Esophagus muscularis mucosa (tissue), 4 donors: ENCODE results near the gene IKZF4. TPM values are rescaled to one million over a fixed set of nuclear protein-coding genes. Genes with fewer than 3 reads are reported as not detected.

Source experiments
- DNase-seq: peaks from one replicate; pipeline ENCODE4 v3.0.0-alpha.2; 2017; ENCODE audit errors: extremely low spot score
- H3K27ac ChIP-seq, 4 donors: fragments of 200-600 bp; sonication (generic); replicated peaks in 1 of 4; 1 replicate in 3 of 4; 2 replicates in 1 of 4; pipeline ENCODE4 v1.5.1; 2016 to 2019; ENCODE audit warnings: mild to moderate bottlenecking in 1 of 4
- H3K27me3 ChIP-seq, 4 donors: fragments of 200-600 bp; sonication (generic); one replicate each; pipeline versions ENCODE4 v1.5.1 to v1.6.0; 2016 to 2019
- H3K36me3 ChIP-seq, 4 donors: fragments of 200-600 bp; sonication (generic); one replicate each; pipeline ENCODE4 v1.5.1; 2016 to 2019
- H3K4me1 ChIP-seq, 4 donors: fragments of 200-600 bp; sonication (generic); one replicate each; pipeline ENCODE4 v1.5.1; 2016 to 2019
- H3K4me3 ChIP-seq, 4 donors: fragments of 200-600 bp; sonication (generic); 1 replicate in 2 of 4; 2 replicates in 2 of 4; pipeline ENCODE4 v1.5.1; 2016 to 2019; ENCODE audit warnings: mild to moderate bottlenecking in 4 of 4, moderate library complexity in 1 of 4
- H3K9me3 ChIP-seq, 4 donors: fragments of 200-600 bp; sonication (generic); 1 replicate in 3 of 4; 2 replicates in 1 of 4; pipeline ENCODE4 v1.5.1; 2016 to 2019
- EP300 ChIP-seq: sonication (generic); formaldehyde crosslinking; IDR thresholded peaks from one replicate; pipeline ENCODE4 v1.6.1; 2017; ENCODE audit warnings: antibody characterized with exemption
- POLR2A ChIP-seq: fragments of 450-650 bp; IDR thresholded peaks from one replicate; pipeline ENCODE4 v1.6.1; 2017; ENCODE audit warnings: antibody characterized with exemption, moderate library complexity, mild to moderate bottlenecking, low read depth
- POLR2AphosphoS5 ChIP-seq, 2 donors: sonication (generic); formaldehyde crosslinking; IDR thresholded peaks; one replicate each; pipeline ENCODE4 v1.6.1; 2017; ENCODE audit warnings: antibody characterized with exemption in 2 of 2
- WGBS: methylation state at CpG from one replicate; pipeline ENCODE4 v1.1.5; 2018; 5-methylcytosine and 5-hydroxymethylcytosine counted together
- intact Hi-C: fragments of 100-400 bp; cut with DNase I; formaldehyde crosslinking; loops from one replicate; pipeline ENCODE4 v1.15.1; 2023
- total RNA-seq, 4 donors: library from RNA; depleted of rRNA; stranded (reverse); fragments of >200 nt; gene quantifications; one replicate each; pipeline versions ENCODE4 v1.1.0 to v1.2.1, GENCODE V29; 2016
- TF ChIP-seq, protein P1 (sequence below), 3 experiments: fragments of 200-600 bp in 2 of 3; fragments of 450-650 bp in 1 of 3; sonication (generic) in 2 of 3; IDR thresholded peaks; one replicate each; pipeline ENCODE4 v1.5.1; 2017 to 2019; ENCODE audit warnings: antibody characterized with exemption in 3 of 3, mild to moderate bottlenecking in 2 of 3, moderate library complexity in 1 of 3

IKZF4 gene
- total RNA-seq, 4 donors from 2014 or later, result 6.2 to 20.4 (median 9.7) TPM

DNA sequence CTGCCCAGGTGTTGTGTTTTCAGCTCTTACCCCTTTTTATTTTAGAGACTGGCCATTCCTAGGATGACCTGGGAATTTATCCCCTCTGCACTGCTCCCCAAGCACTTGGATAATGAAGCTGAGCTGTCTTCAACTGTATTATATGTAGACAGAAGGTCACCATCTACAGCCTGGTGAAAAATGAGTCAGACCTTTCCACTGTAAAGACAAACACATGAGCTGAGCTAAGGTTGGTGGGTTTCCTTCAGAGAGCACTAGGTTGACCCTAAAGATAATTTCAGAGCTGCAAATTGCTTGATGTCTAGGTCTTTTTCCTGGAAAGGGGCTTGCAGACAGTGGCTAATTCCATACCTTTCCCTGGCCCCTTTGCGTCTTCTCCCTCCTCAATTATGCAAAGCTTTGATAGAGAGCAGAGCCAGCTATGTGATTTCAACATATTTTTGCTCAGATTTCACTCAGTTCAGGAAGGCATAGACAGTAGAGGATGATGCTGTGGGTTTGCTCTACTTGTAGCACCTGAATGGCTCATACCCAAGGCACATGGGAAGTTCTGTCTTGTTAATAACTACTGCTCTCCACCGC lies 9.2 kb upstream of the IKZF4 start:
- H3K4me1 ChIP-seq, result peaks cover 3 to 18% (median 14%) of the 10 kb centered on the region in 4 donors
- H3K36me3 ChIP-seq, result peaks cover 0 to 18% (median 3%) of the 10 kb centered on the region in 4 donors
- WGBS, result 94% methylated on average over 2 of the region's 2 CpGs

DNA sequence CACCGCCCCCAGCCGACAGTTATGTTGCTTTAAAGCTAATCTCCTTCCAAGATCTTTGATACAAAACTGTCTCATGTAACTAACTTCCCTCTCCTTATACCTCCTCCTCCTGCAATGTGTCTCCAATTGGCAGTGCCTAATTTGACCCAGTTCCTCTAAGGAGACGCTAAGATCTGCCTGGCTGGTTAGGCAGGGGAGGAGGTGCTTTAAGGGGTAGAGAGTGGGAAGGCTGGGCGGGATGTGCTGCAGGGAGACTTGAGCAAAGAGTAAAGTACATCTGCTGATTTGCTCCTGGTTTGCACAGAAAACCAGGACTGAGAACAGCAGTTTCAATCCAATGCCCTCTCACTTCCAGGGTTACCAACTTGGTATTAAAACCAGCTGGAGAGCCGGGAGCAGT lies 7.4 kb upstream of the IKZF4 start:
- Histone ChIP-seq H3K27me3 (no peaks in the 10 kb centered on the region), H3K27ac (no peak overlapping the region), H3K9me3 (no peaks in the 10 kb centered on the region), H3K4me3 (no peak overlapping the region), H3K36me3 (peaks cover 0 to 32% (median 5%) of the 10 kb centered on the region in 4 donors), H3K4me1 (peaks cover 0 to 5% (median 2%) of the 10 kb centered on the region in 4 donors)
- 94% methylated on average over 5 of the region's 5 CpGs for WGBS
- TF ChIP-seq POLR2AphosphoS5 (IDR thresholded peaks at IDR 0.05), result no peak
- TF ChIP-seq, protein P1, sequence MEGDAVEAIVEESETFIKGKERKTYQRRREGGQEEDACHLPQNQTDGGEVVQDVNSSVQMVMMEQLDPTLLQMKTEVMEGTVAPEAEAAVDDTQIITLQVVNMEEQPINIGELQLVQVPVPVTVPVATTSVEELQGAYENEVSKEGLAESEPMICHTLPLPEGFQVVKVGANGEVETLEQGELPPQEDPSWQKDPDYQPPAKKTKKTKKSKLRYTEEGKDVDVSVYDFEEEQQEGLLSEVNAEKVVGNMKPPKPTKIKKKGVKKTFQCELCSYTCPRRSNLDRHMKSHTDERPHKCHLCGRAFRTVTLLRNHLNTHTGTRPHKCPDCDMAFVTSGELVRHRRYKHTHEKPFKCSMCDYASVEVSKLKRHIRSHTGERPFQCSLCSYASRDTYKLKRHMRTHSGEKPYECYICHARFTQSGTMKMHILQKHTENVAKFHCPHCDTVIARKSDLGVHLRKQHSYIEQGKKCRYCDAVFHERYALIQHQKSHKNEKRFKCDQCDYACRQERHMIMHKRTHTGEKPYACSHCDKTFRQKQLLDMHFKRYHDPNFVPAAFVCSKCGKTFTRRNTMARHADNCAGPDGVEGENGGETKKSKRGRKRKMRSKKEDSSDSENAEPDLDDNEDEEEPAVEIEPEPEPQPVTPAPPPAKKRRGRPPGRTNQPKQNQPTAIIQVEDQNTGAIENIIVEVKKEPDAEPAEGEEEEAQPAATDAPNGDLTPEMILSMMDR (IDR thresholded peaks at IDR 0.05), result no peak
- DNase-seq, result no peak
- intact Hi-C loops, result no loop called here

More for the DNA sequence above, 9.2 kb upstream of the IKZF4 start:
- TF ChIP-seq POLR2A, result no peak
- TF ChIP-seq, protein P1 (IDR thresholded peaks at IDR 0.05), result no peak
- no peak for TF ChIP-seq EP300
- no peak for TF ChIP-seq POLR2AphosphoS5 (IDR thresholded peaks at IDR 0.05)
- no peak for DNase-seq
- Histone ChIP-seq H3K9me3 (no peaks in the 10 kb centered on the region), H3K4me3 (no peak overlapping the region), H3K27me3 (no peaks in the 10 kb centered on the region), H3K27ac (no peak overlapping the region)
- intact Hi-C loops, result no loop called here

DNA sequence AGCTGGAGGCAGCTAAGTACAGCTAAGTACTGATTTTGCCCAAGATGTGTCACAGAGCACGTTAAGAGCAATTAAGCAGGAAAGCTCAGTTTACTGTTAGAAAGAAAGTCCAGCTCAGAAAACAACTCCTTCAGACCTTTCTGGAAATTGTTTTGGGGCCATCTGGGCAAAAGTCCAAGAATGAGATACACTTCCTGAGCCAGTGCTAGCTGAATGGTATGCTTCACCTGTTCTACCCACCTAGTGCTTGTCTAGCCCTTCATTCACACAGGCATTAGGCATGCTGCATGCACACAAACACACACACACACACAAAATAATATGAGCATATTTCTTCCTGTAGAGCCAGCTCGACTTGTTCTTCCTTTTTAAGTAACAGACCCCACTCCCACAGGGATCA lies 6.6 kb upstream of the IKZF4 start:
- no peak for DNase-seq
- Histone ChIP-seq H3K9me3 (no peaks in the 10 kb centered on the region), H3K27me3 (no peaks in the 10 kb centered on the region), H3K4me1 (no peaks in the 10 kb centered on the region), H3K4me3 (no peak overlapping the region), H3K36me3 (peaks cover 0 to 39% (median 5%) of the 10 kb centered on the region in 4 donors), H3K27ac (no peak overlapping the region)
- TF ChIP-seq EP300, result no peak
- TF ChIP-seq, protein P1 (IDR thresholded peaks at IDR 0.05), result no peak
- no peak for TF ChIP-seq POLR2AphosphoS5 (IDR thresholded peaks at IDR 0.05)
- TF ChIP-seq POLR2A, result no peak
- intact Hi-C loops, result no loop called here
- 46% methylated on average over 2 of the region's 2 CpGs for WGBS

DNA sequence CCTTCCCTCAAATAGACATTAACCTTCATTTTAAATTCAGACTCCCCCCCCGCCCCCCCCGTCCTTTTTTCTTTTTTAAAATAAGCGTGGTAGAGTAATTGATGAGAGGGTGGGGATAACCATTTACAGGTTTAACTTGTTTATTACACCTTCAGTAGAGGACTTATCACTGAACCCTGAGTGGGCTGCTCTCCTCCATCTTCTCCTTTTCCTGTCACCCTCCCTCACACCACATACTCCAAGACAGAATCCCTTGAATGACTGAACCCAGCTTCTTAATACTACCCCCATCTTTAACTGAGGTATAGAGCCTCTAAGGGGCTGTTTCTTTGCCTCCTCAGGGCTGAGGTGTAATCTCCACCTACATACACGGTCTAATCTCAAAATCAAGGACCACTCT lies 3.7 kb upstream of the IKZF4 start:
- DNase-seq, result no peak
- Histone ChIP-seq H3K4me3 (no peak overlapping the region), H3K36me3 (peaks cover 0 to 35% (median 7%) of the 10 kb centered on the region in 4 donors), H3K27me3 (no peaks in the 10 kb centered on the region), H3K4me1 (peaks cover 11 to 28% (median 26%) of the 10 kb centered on the region in 4 donors), H3K9me3 (no peaks in the 10 kb centered on the region), H3K27ac (no peak overlapping the region)
- 91% methylated on average over 4 of the region's 4 CpGs for WGBS
- TF ChIP-seq POLR2AphosphoS5 (IDR thresholded peaks at IDR 0.05), result no peak
- TF ChIP-seq POLR2A, result no peak
- TF ChIP-seq, protein P1 (IDR thresholded peaks at IDR 0.05), result no peak
- no peak for TF ChIP-seq EP300
- intact Hi-C loops, result no loop called here

DNA sequence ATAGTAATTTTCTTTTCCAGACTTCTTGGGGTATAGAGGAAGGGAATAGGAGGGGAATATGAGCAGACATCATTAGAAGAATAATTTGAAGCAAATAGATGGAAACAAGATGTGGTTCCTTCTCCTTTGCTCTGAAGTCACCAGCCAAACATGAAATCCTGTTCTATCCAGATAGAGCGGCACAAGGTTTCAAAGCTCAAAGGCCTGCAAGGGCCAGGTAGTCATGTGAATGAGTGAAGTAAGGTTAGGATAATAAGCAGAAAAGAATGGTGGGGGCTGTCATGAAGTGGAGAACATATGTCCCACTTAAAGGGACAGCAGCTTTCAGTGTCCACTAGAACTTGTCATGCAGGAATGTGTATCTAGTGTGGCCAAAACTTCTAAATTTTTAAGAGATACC lies 2.5 kb upstream of the IKZF4 start:
- no peak for DNase-seq
- peaks cover 0 to 35% (median 7%) of the 10 kb centered on the region in 4 donors for H3K36me3 ChIP-seq
- no peaks in the 10 kb centered on the region for H3K27me3 ChIP-seq
- H3K9me3 ChIP-seq, result no peaks in the 10 kb centered on the region
- H3K4me1 ChIP-seq, result peaks cover 11 to 32% (median 30%) of the 10 kb centered on the region in 4 donors
- H3K27ac ChIP-seq, result no peak overlapping the region
- 95% methylated on average over 1 of the region's 1 CpG for WGBS
- TF ChIP-seq, protein P1 (IDR thresholded peaks at IDR 0.05), result no peak
- TF ChIP-seq EP300 (no peak), POLR2A (no peak), POLR2AphosphoS5 (IDR thresholded peaks at IDR 0.05) (no peak)
- H3K4me3 ChIP-seq, result no peak overlapping the region
- intact Hi-C loops, result no loop called here
